GM18870 (cell line): Measurements from ENCODE around the gene NRDC.

Experiments used
- ATAC-seq: cut with Tn5 transposase; IDR thresholded peaks from one replicate; pipeline ENCODE4 v1.9.1; 2021; ENCODE audit warnings: moderate library complexity; ENCODE audit not compliant: unreplicated experiment

The NRDC gene

DNA sequence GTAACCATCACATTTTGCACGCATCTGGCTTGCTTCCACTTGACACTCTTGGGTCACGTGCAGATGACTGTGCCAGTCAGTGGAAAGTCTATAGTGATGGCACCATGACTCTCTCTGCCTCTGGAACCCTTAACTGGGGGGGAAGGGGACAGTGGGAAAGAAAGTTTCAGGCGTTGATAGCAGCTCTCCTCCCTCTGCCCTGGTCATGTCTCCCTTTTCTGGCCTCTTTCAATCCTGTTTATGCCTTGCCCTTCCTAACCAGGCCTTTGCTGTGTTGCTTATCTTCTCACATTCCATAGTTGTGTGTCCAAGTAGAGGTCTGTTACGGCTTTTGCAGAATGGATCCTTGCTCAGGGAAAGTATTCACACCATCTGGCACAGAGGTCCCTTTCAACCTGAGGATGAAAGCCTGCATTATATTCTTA, 93.5 kb downstream of the NRDC start:
- no peak for ATAC-seq

DNA sequence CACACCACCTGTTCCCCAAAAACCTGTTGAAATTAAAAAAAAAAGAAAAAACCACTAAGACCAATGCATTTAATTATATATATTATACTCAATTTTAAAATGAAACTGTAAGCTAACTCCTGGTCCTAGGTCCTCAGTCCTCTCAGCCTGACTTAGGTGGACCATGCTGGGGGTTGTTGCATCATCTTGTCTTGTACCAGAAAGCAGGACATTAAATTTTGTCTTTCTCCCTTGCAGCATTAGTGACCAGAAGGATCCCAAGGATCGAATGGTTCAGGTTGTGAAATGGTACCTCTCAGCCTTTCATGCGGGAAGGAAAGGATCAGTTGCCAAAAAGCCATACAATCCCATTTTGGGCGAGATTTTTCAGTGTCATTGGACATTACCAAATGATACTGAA, 97.6 kb downstream of the NRDC start:
- ATAC-seq = no peak

DNA sequence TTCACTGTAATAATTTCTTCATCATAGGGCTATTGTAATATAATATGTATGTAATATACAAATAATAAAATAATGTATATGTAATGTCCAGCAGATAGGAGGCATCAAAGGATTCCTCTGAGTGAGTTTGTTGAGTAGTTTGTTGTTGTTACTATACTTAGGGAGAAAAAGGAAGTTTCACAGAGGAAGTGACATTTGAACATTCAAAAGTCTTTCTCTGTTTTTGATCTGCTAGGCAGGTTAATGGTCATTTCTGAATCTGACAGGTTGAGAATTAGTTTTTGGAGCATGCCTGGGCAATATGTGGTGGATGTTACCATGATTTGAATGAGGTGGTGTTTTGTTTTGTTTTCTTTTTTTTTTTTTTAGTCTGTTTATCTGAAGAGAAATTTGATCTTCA, 102.1 kb downstream of the NRDC start:
- no peak for ATAC-seq

DNA sequence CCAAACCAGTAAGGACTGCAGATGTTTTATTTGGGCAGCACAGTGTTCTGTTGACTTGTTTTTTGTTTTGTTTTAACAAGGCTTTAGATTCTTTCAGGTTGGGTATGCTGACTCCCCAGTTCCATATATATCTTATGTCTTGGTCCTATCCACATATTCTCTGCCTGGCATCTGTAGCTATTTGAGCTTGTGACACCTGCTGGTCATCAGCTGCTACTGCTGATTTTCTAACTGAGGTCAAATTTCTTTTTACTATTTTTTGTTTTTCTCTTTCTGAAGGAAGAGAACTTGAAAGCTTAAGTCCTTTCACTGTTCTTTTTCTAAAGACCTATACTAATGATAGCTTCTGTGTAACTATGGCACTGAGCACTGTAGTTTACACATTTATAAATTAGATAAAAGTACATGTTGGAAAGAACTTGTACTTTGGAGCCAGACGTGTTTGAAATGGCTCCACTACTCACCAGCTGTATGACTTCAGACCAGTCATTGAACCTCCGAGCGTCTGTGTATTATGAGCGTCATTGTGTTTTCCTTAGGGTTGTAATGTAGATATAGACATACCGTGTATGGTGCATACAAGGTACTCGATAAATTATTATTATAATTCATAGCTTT, 109.4 kb downstream of the NRDC start:
- no peak for ATAC-seq

DNA sequence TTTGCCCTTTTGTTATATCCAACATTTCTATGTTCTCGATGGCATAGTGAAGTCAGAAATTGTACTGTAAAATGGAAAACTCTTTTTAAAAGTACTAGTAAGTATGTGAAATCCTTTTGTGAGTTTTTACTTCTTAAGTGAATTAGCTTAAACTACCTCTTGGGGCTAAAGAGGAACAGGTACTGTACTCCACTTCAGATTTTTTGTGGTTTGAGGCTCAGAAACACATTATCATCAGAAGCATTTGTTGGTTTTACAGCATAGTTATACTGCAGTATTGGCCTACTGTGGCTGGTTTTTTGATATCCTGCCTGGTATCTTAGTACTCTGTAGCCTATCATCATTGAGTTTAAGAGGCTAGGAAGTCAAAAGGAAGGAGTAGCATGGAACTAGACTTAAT, 117.2 kb downstream of the NRDC start:
- ATAC-seq = no peak

DNA sequence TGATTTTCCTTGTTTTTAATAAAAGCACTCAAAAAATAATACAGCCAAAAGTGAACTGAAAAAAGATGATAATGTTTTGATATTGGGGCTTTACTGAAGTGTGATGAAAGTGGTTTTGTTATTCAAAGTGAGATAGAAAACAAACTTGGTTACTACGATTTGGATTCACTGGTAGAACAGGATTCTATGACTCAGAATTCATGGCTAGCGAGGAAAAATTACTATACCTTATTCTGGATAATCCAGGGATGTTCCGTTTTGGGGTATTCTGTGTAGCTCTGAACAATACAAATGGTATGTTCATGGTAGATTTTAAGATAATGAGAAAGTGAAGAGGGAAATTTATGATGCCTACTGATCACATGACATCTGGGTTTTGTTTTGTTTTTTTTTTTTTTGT, 117.7 kb downstream of the NRDC start:
- no peak for ATAC-seq

DNA sequence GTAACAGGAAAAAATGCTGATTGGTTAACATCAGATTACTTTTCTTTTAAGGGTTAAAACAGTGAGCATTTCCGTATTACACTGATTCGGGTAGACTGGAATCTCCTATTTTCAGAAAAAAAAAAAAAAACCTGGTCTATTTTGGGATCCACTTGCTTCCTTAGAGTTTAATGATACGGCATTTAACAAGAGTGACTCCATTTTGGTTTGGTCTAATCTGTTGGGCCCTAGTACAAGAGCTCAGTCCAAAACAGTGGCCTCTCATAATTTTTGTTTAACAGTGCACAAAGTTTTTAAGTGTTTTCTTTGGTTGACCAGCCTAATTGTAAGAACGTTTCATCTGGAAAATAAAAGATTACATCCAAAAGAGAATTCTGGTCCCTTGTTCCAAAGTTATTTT, 120.2 kb downstream of the NRDC start:
- no peak for ATAC-seq

DNA sequence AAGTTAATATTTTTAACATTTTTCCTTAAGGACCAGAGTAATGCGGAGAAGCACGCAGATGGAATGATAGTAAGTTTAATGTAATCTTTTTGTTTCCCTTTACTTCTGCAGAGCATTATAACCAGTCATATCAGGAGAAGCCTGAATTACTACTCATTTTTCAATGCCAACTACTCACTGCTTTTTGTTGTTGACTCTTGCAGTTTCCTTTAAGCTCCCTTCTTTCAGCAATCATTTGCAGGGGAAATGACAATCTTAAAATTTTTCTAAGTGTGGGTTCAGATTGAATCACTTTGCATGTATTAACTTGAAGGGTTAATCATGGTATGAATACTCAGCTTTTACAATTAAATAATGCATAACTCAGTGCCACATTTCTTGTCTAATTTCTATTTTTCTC, 122.2 kb downstream of the NRDC start:
- no peak for ATAC-seq

DNA sequence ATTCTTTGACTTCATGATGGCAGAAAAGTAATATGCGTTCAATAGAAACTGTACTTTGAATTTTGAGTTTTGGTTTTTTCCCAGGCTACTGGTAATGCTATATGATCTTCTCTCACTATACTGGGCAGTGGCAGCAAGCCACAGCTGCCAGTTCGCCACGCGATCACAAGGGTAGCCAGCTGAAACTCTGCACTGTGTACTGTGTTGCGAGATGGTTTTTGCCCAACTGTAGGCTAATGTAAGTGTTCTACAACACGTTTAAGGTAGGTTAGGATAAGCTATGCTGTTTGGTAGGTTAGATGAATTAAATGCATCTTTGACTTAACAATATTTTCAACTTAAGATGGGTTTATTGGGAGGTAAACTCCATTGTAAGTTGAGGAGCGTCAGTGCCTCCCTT, 123.1 kb downstream of the NRDC start:
- ATAC-seq = no peak

DNA sequence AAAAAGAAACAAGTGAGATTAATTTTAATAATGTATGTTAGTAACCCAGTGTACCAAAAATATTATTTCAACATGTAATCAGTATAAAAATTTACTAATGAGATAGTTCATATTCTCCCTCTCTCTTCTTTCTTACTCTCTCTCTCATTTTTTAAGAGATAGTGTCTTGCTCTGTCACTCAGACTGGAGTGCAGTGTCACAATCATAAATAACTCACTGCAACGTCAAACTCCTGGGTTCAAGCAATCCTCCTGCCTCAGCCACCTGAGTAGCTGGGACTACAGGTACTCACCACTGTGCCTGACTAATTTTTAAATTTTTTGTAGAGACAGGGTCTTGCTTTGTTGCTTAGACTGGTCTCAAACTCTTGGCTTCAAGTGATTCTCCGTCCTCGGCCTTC, 123.9 kb downstream of the NRDC start:
- no peak for ATAC-seq

DNA sequence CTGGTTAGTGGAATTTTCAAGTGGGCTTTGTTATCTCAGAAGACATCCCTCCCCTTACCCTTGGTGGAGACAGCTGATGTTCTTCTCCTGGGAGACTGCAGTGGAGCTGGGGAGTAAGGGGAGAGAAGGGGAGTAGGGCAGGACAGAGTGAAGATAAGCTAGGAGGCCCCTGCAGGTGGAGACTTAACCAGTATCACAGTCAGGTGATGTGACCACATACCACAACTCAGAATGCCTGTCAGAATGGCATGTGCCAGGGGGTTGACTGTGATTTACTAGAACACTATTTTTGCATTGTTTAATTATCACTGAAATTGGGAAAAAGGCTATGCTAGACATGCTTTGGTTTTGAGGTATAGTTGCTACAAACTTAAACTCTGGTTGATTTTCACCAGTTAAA, 124.6 kb downstream of the NRDC start:
- ATAC-seq = no peak

DNA sequence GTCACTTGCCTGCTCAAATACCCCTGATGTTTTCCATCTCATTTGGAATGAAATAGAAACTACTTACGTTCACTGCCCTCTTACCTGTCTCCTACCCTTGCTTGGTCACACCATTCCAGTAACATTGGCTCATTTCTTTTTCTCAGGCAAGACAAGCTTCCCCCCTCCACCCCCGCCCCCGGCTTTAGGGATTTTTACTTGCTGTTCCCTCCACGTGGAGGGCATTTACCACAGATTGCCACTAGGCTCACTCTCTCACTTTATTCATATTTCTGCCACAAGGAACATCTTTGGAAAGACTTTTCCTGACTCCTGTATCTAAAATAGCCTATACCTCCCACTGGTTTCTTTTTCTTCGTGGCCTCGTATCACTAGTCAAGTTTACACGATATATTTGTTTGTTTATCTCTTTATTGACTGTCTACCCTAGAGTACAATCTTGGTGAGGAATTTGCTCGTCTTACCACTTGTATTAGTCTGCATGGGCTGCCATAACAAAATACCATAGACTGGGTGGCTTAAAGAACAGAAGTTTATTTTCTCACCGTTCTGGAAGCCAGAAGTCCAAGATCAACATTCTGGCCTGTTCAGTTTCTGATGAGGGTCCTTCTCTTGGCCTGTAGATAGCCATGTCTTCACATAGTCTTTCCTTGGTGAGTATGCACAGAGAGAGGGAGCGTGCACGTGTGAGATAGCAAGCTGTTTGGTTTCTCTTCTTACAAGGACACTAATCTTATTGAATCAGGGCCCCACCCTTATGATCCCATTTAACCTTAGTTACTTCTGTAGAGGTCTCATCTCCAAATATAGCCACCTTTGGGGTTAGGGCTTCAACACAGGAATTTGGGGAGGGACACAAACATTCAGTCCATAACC, 126.2 kb downstream of the NRDC start:
- ATAC-seq = no peak

DNA sequence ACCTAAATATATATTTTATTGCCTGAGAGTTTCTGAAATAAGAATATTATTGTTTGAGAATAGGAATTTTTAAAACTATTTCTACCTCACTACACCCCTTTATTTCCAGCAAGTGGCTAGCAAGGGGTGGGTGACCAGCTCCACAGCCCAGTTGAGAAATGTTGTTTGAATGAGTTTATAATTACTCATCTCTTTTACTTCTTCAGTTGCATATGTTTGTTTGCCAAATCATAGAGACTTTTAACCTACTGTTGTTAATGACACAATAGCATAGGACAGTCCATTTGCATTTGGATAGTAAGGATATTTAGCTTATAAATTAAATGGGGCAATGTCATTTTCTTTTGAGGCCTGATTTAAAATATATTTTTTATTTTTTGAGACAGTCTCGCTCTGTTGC, 127.8 kb downstream of the NRDC start:
- no peak for ATAC-seq

DNA sequence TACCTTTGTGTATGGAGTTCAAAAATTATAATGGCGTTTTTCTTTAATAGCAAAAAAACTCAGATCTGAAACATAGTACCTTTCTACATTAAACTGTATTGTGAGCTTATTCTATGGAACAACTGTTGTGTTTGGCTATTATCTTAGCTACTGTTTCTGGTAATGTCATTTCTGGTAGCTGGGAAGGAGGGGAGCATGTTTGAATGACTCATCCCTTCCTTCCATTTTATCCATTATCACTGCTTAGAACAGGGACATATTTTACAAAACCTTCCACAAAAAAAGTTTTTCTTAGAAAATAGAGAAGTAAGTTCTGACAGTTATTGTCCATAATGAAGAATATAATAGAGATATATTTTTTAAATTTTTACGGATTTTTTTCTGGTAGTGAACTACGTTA, 128.3 kb downstream of the NRDC start:
- no peak for ATAC-seq

DNA sequence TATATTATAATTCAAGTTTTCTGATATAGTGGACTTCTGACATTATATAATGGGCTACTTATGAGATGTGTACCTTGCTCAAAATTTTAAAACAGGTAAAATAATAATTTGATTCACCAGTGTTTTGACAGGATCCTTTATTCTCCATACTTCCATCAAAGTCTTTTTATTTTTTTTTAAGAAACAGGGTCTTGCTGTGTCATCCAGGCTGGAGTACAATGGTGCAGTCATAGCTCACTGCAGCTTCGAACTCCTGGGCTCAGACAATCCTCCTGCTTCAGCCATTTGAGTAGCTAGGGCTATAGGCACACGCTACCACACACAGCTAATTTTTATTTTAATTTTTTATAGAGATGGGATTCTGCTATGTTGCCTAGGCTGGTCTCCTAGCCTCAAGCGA, 129.4 kb downstream of the NRDC start:
- ATAC-seq = no peak

DNA sequence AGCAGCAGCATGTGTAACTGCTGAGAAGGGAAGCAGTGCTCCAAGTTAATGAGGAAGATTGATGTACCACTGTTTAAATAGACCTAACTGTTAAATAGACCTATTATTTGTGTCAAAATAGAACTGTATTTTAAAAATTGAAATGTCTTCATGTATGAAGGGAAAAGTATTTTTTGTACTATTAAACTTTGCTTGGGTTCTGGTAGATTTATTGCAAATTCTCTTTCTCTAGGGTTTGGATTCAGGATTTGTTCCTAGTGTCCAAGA, 133.3 kb downstream of the NRDC start:
- ATAC-seq = no peak

DNA sequence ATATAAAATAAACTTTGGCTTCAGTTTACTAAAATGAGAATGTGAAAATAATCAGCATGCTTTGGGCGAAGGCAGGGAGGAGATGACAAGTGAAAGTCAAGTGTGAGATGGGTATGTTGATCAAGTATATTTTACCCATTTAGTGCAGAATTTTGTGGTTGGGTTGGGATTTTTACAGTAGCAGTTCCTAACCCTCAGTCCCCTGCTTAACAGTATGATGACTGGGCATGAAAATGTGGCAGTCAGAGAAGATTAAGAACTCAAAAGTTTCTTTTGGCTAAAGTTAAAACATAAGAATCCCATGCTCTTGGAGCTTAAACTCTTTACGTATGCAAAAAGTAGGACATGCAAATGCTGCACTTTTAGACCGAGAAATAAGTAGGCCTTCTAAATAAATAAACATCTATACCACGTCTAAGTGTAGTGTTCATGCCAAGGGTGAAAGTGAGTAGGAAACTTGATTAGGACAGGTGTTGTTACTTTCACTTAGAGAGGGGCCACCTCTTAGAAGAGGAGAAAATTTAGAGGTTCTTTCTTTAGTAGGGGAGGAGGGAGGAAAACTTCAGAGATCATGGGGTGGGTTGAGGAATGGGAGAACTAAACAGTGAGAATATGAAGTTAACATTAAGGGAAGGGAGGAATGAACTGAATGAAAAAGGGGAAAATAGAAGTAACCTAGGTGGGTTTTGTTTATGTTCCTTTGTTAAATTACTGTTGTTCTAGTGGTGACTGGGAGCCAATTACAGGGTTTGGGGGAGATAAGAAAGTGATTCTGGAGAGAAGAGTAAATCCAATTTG, 133.8 kb downstream of the NRDC start:
- no peak for ATAC-seq

DNA sequence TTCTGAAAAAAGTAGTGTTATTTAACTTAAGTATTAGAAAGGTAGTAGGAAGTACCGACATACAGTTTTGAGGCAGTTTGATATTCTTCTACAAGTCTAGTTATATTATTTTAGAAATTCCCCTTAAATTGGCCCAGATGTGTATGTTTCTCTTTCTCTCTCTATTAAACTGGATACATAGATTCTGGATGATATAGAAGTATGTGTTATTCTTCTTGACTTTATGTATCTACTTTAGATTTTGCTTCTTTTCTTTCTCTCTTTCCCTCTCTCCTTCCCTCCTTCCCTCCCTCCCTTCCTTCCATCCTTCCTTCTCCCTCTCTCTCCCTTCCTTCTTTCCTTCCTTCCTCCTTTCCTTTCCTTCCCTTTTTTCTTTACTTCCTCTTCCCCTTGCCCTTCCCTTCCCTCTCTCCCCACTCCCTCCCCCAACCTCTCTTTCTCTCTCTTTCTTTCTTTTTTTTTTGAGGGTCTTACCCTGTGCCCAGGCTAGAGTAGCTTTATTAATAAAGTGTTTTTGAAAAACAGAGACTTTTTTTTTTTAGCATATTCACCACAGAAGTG, 137.3 kb downstream of the NRDC start:
- ATAC-seq = no peak

DNA sequence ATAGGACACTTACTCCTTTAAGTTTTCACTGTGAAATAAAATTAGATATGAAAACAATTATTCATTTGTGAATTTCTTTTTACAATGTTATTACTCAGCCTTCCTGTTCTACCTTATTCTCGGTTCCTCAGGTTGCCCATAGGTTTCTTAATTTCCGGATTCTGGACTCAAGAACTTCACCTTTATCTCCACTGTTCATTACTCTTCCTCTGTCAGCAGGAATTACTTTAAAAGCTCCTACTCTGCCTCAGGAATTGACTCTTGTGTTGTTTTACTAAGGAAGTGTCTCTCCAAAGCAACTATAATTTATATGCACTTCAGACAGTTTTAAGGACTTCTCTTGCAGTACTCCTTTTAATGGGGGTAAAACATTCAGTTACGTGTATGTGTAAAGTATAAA, 137.9 kb downstream of the NRDC start:
- ATAC-seq = no peak
